Kidney epithelial cell (primary cell): ENCODE results near the gene AMY2B. TPM values are rescaled to one million over a fixed set of nuclear protein-coding genes. Genes with fewer than 3 reads are reported as not detected.
"Not testable (repeated sequence)": the region's sequence is repeated elsewhere in the genome, so short reads cannot be mapped to it uniquely, and the experiment has no call there.

Experiments
- DNase-seq: peaks from one replicate; pipeline ENCODE4 v3.0.0-alpha.2; 2010; ENCODE audit warnings: low read depth
- H3K27me3 ChIP-seq: 2 replicates; pipeline ENCODE4 v1.6.0; 2011; ENCODE audit warnings: low read length; ENCODE audit not compliant: control insufficient read depth, insufficient read depth
- H3K36me3 ChIP-seq: 2 replicates; pipeline ENCODE4 v1.5.1; 2011; ENCODE audit warnings: low read length; ENCODE audit not compliant: control insufficient read depth, insufficient read depth
- H3K4me3 ChIP-seq: 2 replicates; pipeline ENCODE4 v1.5.1; 2011; ENCODE audit warnings: low read depth, mild to moderate bottlenecking, control low read depth, low read length
- CTCF ChIP-seq: IDR thresholded peaks from 2 replicates; pipeline ENCODE4 v1.5.1; 2011; ENCODE audit warnings: mild to moderate bottlenecking, moderate library complexity, low read length, control low read depth, inconsistent platforms; ENCODE audit not compliant: insufficient read depth, poor library complexity, severe bottlenecking
- total RNA-seq: library from RNA; depleted of rRNA; stranded (reverse); fragments of >200 nt; gene quantifications from 2 replicates; pipeline ENCODE4 v1.2.3, GENCODE V29; 2015

Gene AMY2B
- total RNA-seq, 1 donor from 2014 or later = 6.3 TPM

- Histone ChIP-seq H3K27me3 (no peaks in the 10 kb centered on the region), H3K36me3 (no peaks in the 10 kb centered on the region), H3K4me3 (no peak overlapping the region)
- no peak for TF ChIP-seq CTCF
- no peak for DNase-seq
These were observed 12.5 kb downstream of the AMY2B start for GRCh38 chr1:103583887-103584286.

DNA sequence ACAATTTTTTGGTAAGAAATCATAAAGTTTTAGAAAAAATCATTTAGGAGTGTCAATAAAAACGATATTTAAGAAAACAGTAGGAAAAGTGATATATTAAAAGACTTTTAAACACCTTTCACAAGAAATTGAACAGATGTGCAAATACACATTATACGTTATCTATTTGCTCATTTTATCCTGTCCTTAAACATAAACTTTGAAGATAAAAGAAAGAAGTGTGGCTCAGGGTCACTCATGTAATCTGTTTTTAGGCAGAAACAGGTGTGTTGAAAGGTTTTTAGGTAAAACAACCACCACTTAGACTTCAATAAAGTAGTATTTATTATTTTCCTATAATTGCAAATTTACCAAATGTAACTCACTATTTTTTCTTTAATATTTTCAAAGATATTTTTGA lies 13.1 kb downstream of the AMY2B start:
- H3K27me3 ChIP-seq = no peaks in the 10 kb centered on the region
- no peaks in the 10 kb centered on the region for H3K36me3 ChIP-seq
- DNase-seq = no peak
- no peak overlapping the region for H3K4me3 ChIP-seq
- no peak for TF ChIP-seq CTCF

DNA sequence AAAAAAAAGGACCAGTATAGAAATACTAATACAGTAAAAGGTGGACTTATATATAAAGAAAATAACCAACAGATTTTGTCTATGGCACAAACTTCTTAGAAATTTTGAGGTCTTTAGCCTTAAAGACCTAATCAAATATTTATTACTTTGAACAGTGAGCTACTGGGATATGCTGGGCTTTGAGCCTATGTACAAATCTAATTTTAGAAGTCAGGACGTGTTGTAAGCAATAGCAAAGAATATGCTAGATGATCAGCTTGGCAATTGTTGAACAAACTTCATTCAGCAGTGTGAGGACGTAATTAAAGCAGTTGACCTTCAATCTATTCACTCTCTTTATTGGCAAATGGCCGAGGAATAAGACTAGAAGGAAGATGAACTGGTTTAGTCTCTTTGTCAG lies 31.4 kb downstream of the AMY2B start:
- not testable (repeated sequence) for H3K4me3 ChIP-seq, H3K27me3 ChIP-seq, H3K36me3 ChIP-seq, DNase-seq

- no peak overlapping the region for H3K4me3 ChIP-seq
- no peak for TF ChIP-seq CTCF
- no peaks in the 10 kb centered on the region for H3K27me3 ChIP-seq
- DNase-seq = no peak
- no peaks in the 10 kb centered on the region for H3K36me3 ChIP-seq
These were observed 45.0 kb downstream of the AMY2B start for GRCh38 chr1:103616362-103616761.

GRCh38 chr1:103616994-103617477 lies 45.6 kb downstream of the AMY2B start, which contains the start of gene AMY2A:
TSS of gene AMY2A (plus strand) at chr1:103617427. CDS start at chr1:103617441, 14 bp downstream.
- H3K27me3 ChIP-seq, H3K4me3 ChIP-seq, DNase-seq, H3K36me3 ChIP-seq: not testable (repeated sequence)

DNA sequence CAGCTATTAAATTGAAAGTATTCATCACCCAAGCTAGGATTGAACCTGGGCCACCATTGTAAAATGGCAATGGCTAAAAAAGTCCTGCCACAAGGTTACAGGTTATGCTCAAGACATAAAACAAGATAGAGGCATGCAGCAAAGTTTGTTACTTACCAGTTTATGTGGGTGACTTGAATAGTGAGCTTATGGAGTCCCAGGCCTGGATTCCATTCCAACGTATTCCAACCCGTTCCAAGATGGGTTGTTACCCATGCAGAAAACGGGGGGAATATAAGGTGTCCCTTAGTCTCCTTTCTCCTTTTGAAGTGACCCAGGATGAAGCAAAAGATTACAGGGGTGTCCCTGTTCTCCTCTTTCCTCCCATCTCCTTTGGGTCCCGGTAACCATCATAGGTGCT lies 56.0 kb downstream of the AMY2B start:
- not testable (repeated sequence) for H3K36me3 ChIP-seq, DNase-seq, H3K27me3 ChIP-seq, H3K4me3 ChIP-seq

Other genes with a start within 250 kb of the AMY2B start
- gene RNPC3, start 45.9 kb upstream of the AMY2B start, total RNA-seq = 6.4 and 8.8 TPM in 2 replicates
- not detected in 2 replicates for gene AMY2A, start 45.8 kb downstream of the AMY2B start, total RNA-seq
- not detected in 2 replicates for gene AMY1A, start 84.2 kb downstream of the AMY2B start, total RNA-seq
- gene AMY1B, start 124.6 kb downstream of the AMY2B start, total RNA-seq = not detected in 2 replicates
- gene AMY1C, start 178.3 kb downstream of the AMY2B start, total RNA-seq = not detected in 2 replicates